GM19240 (cell line): ENCODE results near the gene CREB3L2.
"Not testable (repeated sequence)": the region's sequence is repeated elsewhere in the genome, so short reads cannot be mapped to it uniquely, and the experiment has no call there.

Source experiments
- DNase-seq: peaks from one replicate; pipeline ENCODE4 v3.0.0; 2011; ENCODE audit warnings: low spot score; ENCODE audit not compliant: insufficient read length

The CREB3L2 gene

DNA sequence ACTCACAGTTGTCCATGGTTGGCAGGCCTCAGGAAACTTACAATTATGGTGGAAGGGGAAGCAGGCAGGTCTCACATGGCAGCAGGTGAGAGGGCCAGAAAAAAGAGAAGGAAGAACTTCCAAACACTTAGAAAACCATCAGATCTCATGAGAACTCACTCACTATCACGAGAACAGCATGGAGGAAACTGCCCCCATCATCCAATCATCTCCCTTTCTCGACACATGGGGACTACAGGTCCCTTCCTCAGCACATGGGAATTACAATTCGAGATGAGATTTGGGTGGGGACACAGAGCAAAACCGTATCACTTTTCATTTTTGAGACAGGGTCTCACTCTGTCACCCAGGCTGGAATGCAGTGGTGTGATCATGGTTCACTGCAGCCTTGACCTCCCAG, 12.3 kb upstream of the CREB3L2 start:
- not testable (repeated sequence) for DNase-seq

DNA sequence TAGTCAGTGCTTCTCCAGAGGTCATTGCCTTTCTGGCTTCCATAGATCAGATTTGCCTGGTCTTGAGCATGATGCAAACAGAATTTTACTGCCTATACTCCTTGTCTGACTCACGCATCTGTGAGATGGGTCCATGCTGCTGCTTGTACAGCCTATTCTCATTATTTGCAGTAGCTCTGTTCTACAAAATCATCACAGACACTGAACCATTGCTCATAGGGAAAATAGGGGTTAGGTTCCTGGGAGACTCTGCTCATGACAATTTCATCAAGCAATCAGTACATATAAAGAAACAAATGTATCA, 7.4 kb upstream of the CREB3L2 start:
- DNase-seq, result no peak

DNA sequence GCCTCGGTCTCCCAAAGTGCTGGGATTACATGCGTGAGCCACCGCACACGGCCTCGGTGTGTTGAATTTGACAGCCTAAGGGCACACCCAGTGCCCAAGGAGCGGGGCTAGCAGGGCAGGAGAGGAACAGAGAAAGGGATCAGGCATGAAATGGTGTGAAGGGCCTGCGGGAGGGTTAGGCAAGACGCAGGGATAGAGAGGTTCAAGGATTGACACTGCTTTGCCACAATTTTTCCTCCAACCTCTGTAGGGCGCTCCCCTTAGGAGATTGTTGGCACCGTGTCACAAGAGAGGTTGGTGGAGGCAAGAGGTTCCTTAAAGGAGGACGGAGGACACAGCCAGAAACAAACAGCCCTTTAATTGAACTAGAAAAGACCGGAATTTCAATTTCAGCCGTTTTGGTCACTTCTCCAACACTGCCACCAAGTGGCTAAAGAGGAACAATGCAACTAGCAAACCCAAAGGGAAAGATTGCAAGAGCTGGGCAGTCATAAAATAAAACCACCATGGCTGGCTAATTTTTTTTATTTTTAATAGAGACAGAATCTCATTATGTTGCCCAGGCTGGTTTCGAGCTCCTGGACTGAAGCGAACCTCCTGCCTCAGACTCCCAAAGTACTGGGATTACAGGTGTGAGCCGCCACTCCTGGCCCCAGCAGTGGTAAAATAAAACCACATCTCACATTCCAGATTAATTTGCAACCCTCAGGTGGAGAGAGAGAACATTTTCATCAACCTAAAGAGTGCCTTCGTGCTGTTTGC, 6.9 kb upstream of the CREB3L2 start:
- no peak for DNase-seq

DNA sequence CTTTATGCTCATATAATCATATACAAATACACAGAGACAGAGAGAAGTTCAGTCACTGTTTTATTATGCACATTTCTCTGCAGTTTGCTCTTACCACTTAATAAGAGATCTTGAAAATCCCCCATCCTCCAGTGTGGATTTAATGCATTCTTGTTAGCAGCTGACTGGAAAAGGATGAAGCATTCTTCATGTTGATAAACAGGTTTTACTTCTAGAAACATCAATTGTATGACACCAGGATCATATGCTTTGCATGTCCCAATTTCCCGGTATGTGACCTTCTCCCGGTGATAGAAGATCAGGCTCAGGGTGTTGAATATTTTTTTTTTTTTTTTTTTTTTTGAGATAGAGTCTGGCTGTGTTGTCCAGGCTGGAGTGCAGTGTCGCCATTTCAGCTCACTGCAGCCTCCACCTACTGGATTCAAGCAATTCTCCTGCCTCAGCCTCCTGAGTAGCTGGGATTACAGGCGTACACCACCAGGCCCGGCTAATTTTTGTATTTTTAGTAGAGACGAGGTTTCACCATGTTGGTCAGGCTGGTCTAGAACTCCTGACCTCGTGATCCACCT, 6.2 kb upstream of the CREB3L2 start:
- no peak for DNase-seq

DNA sequence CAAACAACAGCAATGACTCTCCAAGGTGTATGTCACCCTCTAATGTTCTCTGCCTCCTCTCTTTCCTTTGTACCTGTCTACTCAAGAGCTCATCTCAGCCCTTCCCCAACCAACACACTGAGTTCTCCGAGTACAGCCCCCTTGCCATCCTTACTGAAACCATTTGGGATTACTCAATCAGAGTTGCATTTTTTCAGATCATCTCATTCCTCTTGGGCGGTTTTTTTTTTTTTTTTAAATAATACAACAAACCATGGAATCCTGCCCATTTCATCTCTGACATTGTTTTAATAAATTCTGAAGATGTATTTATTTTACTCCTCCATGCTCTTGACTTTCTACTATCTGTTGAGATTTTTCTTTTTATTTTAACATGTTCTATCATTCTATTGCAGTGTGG, 4.2 kb upstream of the CREB3L2 start:
- no peak for DNase-seq

DNA sequence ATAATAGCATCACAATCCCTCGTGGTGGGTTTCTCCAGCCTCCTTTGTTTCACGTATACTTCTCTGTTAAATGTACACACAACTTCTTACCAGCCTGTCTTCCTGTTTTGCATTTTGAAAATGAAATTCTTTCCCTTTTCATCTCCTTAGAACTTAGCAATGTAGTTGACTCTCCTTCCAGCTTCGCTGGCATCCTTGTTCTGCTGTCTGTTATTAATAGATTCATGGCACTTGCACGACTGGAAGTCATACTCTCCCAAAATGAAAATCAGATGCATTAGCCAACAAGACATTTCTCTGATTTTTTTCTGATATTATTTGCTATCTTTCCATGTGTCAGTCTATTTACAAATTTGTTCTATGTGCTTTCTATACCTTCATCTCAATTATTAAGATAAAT, 3.0 kb upstream of the CREB3L2 start:
- DNase-seq, result no peak

DNA sequence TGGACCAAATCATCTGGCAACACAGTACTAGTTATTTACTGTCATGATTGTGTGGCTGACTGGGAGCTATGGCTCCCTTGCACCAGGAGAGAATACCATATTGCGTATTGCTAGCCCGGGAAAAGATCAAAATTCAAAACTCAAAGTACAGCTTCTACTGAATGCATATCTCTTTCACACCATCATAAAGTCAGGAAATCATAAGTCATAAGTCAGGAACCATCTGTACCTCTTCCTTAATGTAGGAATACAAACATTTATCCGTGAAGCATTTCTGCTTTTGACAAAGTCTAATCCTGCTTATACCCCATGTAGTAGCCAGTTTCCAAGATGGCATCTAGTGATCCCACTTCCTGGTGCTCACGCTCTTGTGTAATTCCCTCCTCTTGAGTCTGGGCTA, 2.2 kb upstream of the CREB3L2 start:
- DNase-seq, result no peak

DNA sequence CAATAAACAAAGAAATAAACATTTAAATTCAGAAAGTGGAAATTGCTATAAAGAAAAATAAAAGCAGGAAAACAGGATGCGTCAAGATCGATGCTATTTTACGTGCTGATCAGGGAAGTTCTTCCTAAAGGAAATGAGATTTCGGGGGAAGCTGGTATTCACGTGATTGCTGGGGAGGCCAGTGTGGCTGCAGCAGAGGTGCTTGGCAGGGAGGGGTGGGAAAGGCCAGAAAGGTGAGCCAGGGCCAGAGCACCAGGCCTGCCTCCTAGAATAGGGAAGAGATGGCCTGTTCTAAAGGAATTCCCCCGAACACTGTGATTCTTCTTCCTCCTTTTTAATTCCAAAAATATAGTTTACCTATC, 923 bp upstream of the CREB3L2 start:
- no peak for DNase-seq

DNA sequence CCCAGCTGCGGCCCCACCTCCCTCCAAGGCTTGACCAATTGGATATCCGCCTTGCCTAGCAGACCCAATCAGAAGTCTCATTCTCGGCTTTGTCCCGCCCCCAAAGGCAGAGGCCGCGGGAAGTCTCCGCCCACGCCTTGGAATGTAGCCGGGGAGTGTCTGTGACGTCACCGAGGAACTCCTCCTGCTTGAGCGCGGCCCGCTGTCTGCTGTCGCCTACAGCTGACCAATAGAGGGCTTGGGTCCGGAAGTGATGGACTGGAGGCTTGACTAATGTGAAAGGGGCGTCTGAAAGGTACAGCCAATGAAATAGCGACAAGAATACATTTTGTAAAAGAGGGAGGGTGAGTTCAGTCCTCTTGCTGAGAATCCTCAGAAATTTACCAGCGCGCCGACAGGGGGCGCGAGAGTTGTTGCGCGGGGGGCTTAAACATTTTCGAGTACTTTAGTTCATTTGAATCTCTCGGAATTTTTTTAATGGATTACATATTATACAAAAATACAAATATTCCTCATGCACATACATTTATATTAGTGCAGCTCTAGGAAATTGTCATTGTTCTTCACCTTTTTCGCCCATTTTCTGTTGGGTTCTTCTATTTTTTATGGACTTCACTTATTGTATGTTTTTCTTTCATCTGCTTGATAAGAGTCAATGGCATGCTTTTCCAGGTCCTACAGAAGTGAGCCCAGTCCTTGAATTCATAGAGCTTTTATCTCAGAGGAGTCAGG, 376 bp upstream of the CREB3L2 start:
- peak; percentile 62 for DNase-seq

DNA sequence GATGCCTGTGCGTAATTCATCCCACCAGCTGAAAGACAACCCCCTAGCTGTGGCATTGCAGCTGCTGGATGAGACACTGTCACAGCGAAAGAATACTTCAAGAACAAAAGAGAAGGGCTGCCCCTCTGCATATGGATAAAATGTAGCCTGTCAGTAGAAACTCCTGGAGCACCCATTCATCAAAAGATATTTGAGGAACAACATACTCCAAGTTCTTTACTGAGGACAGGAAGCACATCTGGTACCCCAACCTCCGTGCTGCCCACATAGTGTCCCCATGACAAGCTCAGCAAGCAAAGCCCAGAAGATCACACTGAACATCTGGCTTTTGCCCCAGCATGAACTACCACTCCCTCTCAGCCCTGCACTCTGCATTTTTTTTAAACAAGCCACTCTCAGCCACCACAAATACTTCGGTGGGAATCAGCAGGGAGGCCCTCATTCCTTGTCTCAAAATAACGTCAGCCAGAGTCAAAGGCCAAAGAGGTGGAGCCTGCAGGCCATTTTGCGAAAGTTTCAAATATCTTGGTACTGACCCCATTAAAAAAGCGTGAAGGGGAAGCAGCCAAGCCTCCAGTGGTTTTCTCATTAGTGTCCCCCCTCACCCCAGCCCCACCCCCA, 1.7 kb downstream of the CREB3L2 start:
- no peak for DNase-seq

DNA sequence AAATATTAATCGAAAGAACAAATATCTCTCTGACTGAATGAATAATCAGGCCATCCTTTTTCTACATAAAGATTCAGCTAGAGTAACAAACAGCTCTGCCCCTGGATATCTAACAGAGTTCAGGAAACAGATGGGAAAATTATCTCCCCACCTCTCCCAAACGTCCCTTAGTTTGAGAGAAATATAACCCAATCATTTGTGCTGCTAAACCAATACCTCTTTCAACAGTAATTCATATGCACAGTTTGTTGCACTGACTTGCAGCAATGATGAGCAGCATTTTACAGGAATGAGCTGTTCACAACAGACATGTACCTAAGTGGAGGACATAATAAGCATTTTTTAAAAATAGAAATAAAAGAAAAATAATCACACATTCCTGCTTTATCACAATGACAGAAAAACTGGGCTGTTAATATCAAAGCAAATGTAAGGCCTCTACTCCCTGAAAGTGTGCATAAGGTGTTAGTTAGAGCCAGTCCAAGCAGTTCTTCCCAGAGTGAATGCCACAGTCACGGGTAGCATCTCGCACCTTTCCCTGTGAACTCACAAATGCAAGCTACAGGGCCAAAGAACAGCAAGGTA, 2.3 kb downstream of the CREB3L2 start:
- no peak for DNase-seq

DNA sequence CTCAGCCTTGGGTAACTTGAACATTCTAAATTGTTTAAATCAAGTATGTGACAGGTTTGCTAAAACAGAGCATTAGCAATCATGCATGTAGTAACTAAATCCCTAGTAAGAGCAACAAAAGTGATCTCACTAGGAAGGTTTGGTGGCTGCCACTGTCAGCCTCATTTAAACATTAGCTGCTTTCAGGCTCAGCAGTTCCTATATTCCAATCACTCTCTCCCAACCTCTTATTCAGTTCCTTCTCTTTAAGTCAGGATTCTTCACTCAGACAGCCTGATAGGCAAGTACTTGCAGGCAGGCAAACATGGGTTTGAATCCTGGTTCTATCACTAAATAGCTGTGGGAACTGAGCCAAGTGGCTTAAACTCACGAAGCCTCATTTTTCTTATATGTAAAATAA, 3.6 kb downstream of the CREB3L2 start:
- DNase-seq, result no peak

DNA sequence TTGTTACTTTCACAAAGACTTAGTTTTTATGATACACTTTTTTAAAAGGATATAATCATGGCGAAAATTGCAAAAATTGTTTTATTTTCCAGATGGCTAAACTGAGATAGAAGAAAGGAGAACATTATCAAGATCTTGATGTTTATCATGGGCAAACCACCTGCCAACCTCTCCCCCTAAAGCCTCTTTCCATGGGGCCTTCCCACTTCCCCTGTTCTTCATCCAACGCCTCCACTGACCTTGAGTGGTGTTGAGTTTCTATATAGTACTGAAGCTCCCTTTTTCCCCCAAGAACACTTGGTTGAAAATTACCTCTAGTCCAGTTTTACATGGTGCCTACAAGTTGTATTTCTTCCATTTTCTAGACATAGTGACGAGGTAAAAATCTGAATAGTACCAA, 5.0 kb downstream of the CREB3L2 start:
- DNase-seq, result no peak

DNA sequence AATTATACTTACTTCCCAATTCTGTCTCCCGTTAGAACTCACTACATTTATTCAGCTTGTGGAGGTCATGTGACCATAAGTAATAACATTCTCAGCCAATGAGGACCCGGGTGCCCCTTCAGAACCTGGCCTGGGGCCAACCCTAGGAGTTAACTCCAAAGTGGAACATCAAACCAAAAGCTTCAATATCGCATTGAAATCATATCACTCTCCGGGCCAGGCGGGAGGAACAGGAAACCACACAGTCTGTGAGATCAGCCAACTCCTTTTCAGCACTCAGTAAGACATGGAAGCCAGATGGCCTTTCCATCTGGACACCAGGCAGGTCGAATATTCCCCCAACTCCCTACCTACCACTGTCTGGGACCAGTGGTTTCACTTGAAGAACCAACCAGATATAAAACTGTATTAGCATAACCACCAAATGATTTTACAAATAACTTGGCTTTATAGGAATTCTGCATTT, 5.5 kb downstream of the CREB3L2 start:
- no peak for DNase-seq

DNA sequence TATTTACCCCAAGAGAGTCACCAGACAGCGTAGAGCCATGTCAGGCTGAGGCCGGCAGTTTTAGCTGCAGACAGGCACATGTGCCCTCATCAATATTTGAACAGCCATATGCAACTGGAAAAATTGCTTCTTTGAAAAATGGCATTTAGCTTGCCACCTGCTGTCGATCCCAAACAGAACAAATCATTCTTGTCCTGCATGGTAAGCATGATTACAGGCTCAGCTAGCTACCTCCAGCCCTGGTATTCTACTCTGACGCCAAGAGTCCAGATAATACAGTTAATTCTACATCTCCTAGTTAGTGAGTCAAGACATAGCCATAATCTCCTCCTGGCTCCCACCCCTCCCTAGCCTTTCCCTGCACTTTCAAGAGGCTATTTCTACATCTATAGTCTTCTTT, 7.7 kb downstream of the CREB3L2 start:
- no peak for DNase-seq

DNA sequence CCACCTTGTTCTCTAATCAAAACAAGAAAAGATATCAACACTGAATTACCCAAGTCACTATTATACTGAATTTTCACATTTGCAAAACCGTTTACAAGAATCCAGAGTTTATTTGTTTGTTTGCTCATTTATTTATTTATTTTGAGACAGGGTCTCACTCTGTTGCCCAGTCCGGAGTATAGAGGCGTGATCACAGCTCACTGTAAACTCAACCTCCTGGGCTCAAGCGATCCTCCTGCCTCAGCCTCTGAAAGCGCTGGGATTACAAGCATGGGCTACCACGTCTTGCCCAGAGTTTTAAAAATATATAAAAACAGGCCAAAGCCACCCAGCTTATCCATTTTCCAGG, 8.5 kb downstream of the CREB3L2 start:
- no peak for DNase-seq

DNA sequence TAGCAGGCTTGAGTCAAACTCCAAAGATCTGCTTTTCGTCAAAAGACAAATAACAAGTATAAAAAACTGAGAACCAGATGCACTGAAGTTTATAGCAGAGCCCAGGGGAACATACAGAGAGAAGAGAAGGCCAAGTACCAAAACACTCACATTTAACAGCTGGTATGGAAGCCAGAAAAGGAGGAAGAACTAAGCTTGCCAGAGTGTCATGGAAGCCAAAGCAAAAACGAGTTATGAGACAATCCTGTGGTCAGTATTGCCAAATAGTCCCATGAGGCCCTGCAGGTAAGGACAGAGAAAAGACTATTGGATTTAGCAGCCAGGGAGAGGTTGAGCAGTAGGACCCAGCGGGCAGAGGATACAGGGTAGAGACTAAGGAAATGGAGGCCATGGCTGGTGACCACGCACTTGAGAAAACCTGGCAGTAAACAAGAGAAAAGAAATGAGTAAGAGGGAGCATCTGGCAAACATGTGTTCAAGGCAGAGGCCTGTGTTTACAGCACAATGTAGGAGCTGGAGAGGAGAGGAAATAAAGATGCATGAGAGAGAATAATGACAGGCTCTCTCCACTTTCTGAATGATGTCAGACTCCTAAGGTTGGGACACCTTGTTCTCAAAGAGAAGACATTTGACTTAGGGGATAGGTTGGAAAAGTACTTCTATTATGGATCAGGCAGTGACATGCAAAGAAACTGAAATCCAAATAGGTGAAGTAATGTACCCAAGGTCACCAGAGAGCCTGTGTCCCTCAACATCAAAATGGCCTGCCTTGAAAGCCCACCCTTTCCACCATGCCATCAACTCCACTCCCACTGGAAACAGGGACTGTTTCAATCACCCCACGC, 9.1 kb downstream of the CREB3L2 start:
- DNase-seq, result no peak

DNA sequence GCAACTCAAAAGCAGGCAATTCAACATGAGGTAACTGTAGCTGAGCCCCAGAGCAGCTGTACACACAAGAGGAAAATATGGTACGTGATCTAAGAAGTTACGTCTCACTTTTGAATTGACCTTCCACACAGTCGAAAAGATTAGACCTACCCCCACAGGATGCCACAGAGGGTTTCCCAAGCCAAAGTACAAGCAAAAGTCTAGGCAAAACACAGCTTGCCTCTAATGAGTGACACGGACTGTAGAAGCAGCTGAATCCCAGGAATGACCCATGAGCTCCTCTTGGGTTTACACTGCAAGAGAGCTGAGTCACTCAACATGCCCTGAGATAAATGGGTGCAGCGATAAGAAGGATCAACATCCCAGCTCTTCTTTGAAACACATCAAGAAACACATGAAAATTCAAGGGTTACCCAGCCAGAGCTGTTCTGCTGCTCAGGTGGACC, 9.8 kb downstream of the CREB3L2 start:
- no peak for DNase-seq

DNA sequence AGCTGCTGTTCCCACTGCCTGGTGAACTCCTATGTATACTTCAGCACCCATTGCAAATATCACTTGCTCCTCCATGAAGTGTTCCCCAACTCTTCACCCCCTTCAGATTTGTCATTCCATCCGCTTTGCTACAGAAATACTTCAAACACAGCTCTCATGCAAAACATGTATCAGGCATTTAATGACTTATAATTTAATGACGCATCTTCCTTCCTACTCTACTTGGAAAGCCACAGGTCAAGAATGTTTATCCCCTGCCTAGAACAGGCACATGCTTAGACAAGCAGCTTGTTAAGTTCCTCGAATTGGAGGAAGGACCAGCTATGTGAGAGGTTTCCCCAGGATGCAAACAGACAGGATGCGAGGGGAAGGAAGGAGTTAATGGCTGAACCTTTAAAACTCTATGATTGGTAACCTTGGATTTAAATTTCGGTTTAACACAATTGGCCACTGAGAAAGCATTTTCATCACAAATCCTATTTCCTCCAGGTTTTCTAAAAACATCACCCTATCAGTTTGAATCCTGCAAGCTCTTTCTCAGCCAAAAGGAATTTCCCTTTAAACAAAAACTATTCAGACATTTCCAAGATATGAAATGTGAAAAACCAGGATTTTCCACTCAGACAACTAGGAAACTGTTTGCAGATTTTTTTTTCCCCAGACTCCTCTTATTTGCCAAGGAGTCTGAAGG, 11.5 kb downstream of the CREB3L2 start:
- DNase-seq, result no peak

DNA sequence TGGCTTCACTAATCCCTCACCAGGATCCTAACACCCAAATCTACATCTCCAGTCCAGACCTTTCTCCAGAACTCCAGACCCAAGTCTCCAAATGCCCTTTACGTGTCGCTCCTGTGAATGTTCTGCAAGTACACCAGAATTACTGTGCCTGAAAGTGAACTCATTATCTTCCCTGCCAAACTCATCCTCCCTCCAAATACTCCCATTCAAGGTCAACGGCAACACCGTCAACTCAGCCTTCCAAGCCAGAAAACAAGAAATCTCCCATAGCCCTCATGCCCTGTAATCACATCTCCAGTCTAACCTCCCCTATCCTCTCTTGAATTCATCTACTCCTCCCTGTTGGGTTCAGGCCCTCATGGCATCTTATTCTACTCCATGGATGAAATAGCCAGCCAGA, 12.3 kb downstream of the CREB3L2 start:
- no peak for DNase-seq

DNA sequence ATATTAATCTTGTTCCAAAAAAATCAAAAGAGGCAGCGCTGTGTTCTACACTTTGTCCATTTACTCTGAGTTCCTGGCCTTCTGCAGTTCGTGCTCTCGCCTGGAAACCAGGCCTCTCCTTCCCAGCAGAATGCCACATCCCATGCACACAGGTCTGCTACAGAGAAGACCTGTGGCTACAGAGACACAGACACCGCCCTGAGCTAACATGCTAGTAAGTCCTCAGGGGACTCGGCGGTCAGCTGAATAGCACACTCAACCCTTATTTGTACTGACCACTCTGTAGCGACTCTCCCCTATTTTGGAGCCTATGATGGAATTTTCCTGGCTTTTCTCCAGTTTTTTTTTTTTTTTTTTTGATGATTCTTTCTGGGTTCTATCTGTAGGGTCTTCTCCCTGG, 12.8 kb downstream of the CREB3L2 start:
- DNase-seq, result no peak
